ENCODE data around the gene WDR90. TPM values are rescaled to one million over a fixed set of nuclear protein-coding genes. Genes with fewer than 3 reads are reported as not detected.

Gene WDR90
- total RNA-seq, 1 donor from 2014 or later: 17.1 TPM

GRCh38 chr16:626787-627453, 22.2 kb upstream of the WDR90 start:
- no peak for DNase-seq

- DNase-seq: peak; percentile 49
Observed at GRCh38 chr16:627454-628239, 21.5 kb upstream of the WDR90 start.

- DNase-seq: no peak
Observed at GRCh38 chr16:628321-629061, 20.7 kb upstream of the WDR90 start.

GRCh38 chr16:629185-629832, 19.9 kb upstream of the WDR90 start:
- peak; percentile 88 for DNase-seq

GRCh38 chr16:629833-630248, 19.3 kb upstream of the WDR90 start:
- no peak for DNase-seq

- DNase-seq: no peak
Observed at GRCh38 chr16:630249-630814, 18.8 kb upstream of the WDR90 start.

- DNase-seq: no peak
Observed at GRCh38 chr16:630815-631405, 18.3 kb upstream of the WDR90 start, which contains the start of gene WFIKKN1. TSS of gene WFIKKN1 (plus strand) at chr16:630985. CDS start at chr16:631254, 269 bp downstream.

GRCh38 chr16:631808-632358, 17.3 kb upstream of the WDR90 start:
- DNase-seq: no peak

- no peak for DNase-seq
Observed at GRCh38 chr16:632486-633335, 16.5 kb upstream of the WDR90 start.

- no peak for DNase-seq
Observed at GRCh38 chr16:633336-634050, 15.7 kb upstream of the WDR90 start.

GRCh38 chr16:634051-634670, 15.0 kb upstream of the WDR90 start:
- DNase-seq: no peak

- DNase-seq: no peak
Observed at GRCh38 chr16:634996-635395, 14.2 kb upstream of the WDR90 start.

- no peak for DNase-seq
Observed at GRCh38 chr16:635573-636205, 13.5 kb upstream of the WDR90 start.

- DNase-seq: peak; percentile 98
Observed at GRCh38 chr16:636206-637080, 12.7 kb upstream of the WDR90 start, which contains the start of gene METTL26. TSS of gene METTL26 (minus strand) at chr16:636305. CDS start at chr16:636290, 15 bp downstream.

- peak; percentile 96 for DNase-seq
Observed at GRCh38 chr16:637081-638018, 11.8 kb upstream of the WDR90 start.

- no peak for DNase-seq
Observed at GRCh38 chr16:638034-638543, 11.1 kb upstream of the WDR90 start.
